Lower leg skin (tissue), 4 donors: ENCODE data around the gene ZNF101. TPM values are rescaled to one million over a fixed set of nuclear protein-coding genes. Genes with fewer than 3 reads are reported as not detected.

ENCODE experiments used
- DNase-seq, 2 donors: peaks; one replicate each; pipeline ENCODE4 v3.0.0-alpha.2; 2019; ENCODE audit warnings: low spot score in 2 of 2
- H3K4me3 ChIP-seq: fragments of 200-600 bp; sonication (generic); 2 replicates; pipeline ENCODE4 v1.5.1; 2017; ENCODE audit warnings: mild to moderate bottlenecking, low read depth; ENCODE audit not compliant: poor library complexity, severe bottlenecking
- CTCF ChIP-seq, 3 donors: fragments of 450-650 bp; IDR thresholded peaks; one replicate each; pipeline ENCODE4 v1.5.1; 2016; ENCODE audit warnings: antibody characterized with exemption in 3 of 3, mild to moderate bottlenecking in 3 of 3, moderate library complexity in 2 of 3
- POLR2A ChIP-seq, 2 donors: fragments of 450-650 bp; IDR thresholded peaks; one replicate each; pipeline ENCODE4 v1.6.1; 2016 to 2017; ENCODE audit warnings: antibody characterized with exemption in 2 of 2, mild to moderate bottlenecking in 1 of 2, moderate library complexity in 1 of 2
- WGBS, 2 donors: methylation state at CpG; one replicate each; pipeline ENCODE4 v1.1.5; 2018; 5-methylcytosine and 5-hydroxymethylcytosine counted together
- intact Hi-C: fragments of 100-400 bp; cut with DNase I; formaldehyde crosslinking; loops from one replicate; pipeline ENCODE4 v1.15.0; 2023; ENCODE audit warnings: low total_unique reads
- total RNA-seq, 4 donors: library from RNA; depleted of rRNA; stranded (reverse); fragments of >200 nt; gene quantifications; one replicate each; pipeline ENCODE4 v1.1.0, GENCODE V29; 2016

The ZNF101 gene
- total RNA-seq, 4 donors from 2014 or later = 4.5 to 18.6 (median 7.2) TPM

DNA sequence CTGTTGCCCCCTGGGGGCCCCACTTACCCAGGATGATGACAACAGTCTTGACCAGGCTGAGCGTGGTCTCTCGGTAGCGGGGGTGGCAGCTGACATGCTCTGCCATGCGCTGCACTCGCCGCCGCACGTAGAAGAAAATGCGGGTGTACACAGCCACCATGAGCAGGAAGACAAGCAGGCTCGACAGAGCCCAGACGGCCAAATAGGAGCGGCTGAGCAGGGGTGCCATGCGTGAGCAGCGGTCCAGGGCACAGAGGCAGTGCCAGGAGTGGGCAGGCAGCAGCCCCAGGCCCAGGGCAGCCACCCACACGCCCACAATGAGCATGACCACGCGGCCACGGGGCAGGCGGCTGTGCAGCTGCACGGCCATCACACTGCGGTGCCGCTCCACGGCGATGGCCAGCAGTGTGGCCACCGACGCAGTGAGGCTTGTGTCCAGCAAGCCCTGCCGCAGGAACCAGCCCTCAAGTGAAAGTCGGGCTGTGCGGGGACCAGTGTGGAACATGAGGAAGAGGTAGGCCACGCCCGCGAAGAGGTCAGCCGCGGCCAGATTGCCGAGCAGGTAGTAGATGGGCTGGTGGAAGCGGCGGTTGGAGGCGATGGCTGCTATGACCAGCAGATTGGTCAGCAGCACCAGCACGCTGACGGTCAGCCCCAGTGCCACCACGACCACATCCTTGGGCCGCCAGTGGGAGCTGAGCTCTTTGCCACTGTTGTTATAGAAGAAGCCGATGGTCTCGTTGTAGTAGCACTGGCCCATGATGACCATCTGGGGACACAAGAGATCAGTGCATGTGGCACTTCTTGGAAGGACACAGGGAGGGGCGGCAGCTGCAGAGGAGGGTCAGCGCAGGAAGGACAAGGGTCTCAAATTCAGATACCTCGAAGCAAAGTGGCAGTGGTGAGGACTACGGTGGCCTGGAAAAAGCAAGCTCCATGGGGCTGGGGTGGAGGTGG, 41.8 kb upstream of the ZNF101 start:
- DNase-seq = no peak
- TF ChIP-seq CTCF (IDR thresholded peaks at IDR 0.05) (no peak), POLR2A (IDR thresholded peaks at IDR 0.05) (no peak)
- 89 to 92% methylated on average over 46 to 48 of the region's 48 CpGs for WGBS, 2 donors
- H3K4me3 ChIP-seq = no peak overlapping the region
- intact Hi-C loops = no loop called here

DNA sequence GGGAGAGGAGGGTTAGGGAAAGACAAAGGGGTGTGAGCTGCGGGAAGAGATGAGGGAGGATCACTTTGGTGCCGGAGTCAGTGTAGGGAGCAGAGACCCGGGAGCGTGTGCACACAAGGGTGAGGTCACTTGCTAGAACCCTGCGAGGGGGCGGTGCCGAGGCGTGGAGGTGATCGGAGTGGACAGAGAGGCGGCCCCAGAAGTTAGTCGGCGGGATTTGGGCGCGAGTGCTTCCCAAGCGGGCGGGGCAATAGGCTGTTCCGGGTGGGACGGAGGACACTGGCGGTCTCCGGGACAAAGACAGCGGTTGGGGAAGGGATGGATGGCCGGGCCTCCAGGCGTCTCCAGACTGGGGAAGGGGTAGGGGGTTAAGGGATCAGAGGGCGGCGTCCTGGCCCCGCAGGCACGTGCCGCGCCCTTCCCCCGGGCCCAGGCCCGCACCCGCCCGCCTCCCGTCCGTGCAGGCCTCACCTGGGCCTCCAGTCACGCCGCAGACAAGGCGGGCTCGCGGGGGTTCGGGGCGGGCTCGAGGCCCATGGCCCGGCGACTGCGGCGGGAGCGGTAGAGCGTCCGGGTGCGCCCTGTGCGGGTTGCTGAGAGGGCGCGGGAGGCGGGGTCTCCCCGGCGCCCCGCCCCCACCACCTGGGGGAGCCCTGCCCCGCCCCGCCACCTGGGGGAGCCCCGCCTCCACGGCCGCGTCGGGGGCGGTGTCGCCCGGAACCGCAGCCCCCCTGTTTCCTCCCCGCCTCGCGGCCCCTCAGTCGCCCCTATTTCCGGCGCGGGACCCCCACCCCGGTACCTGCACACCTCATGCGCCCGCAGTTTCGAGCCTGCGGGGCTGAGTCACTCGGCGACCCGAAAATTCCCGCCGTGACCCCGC, 40.8 kb upstream of the ZNF101 start, which contains the start of gene LPAR2:
Gene LPAR2, minus strand, starts transcription at position 600 of the 880 bp plus-strand sequence. CDS start 945 bp downstream, outside the sequence.
- 1 to 2% methylated on average over 27 to 47 of the region's 87 CpGs for WGBS, 2 donors
- intact Hi-C loops = no loop called here
- H3K4me3 ChIP-seq = peak within 1 kb of the TSS; percentile 29
- TF ChIP-seq CTCF (IDR thresholded peaks at IDR 0.05) = no peak
- no peak for TF ChIP-seq POLR2A (IDR thresholded peaks at IDR 0.05)
- no peak for DNase-seq

DNA sequence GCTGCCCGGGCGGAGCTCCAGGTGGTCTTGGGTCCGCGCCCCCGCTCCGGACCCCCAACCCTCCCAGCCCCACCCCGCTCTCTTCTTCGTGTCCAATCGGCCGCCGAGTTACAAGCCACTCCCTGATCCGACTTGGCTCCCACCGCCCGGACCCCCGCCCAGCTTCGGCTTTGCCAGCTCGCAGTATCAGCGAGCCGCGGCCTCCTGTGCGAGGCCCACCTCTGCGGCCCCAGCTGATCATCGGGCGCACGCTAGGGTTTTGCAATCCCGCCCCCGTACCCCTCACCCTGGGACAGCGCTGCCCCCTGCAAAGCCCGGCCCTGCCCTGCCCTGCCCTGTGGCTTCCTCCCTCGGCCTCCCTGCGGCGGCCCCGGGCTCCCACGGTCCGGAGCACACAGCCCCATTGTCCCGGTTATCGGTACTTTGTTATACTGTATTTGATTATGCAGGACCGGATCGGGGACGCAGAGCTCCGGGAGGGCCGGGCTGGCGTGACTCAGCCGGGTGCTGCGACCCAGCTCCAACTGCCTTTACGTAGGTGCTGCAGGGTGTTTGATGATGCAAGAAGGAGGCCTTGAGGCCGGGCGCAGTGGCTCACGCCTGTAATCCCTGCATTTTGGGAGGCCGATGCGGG, 40.0 kb upstream of the ZNF101 start:
- TF ChIP-seq CTCF (IDR thresholded peaks at IDR 0.05) (no peak), POLR2A (IDR thresholded peaks at IDR 0.05) (no peak)
- 9 to 41% methylated on average over 23 to 25 of the region's 51 CpGs for WGBS, 2 donors
- peak overlapping the region; percentile 29 for H3K4me3 ChIP-seq
- no peak for DNase-seq
- intact Hi-C loops = no loop called here

DNA sequence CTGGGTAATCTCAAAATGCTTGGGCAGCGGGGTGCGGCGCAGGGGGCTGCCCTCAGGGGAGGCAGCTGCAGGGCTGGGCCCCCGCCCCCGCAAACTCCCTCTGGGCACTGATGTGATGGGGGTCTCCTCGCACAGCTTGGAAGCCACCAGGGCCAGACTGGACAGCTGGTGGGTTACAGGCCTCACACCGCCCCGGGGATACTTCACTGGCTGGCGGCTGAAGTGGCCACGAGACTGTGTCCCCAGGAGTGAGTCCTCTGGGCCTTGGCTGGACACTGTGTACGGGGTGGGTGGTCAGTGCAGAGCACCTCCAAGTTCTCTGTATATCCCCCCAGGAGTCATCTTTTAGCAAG, 38.6 kb upstream of the ZNF101 start:
- TF ChIP-seq POLR2A (IDR thresholded peaks at IDR 0.05) = no peak
- no peak for TF ChIP-seq CTCF (IDR thresholded peaks at IDR 0.05)
- DNase-seq = no peak
- intact Hi-C loops = no loop called here
- H3K4me3 ChIP-seq = no peak overlapping the region
- WGBS, 2 donors = 93 to 98% methylated on average over 9 to 10 of the region's 11 CpGs

DNA sequence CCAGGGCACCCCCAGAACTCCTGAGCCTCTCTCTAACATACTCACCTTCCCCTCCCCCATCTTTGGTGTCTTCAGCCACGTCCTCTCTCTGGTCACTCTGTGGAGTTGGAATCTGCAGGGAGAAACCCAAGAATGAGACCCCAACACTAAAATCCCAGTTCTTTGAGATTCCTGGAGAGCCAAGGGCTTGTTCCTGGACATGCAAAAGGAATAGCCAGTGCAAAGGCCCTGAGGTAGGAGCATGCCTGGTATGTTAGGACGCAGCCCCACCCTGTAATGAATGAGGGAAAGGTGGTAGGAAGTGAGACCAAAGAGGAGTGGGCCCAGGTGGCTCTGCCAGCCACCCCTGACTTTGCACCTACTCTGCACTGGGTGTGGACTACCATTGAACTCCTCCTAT, 38.2 kb upstream of the ZNF101 start:
- intact Hi-C loops = no loop called here
- 93 to 100% methylated on average over 2 of the region's 2 CpGs for WGBS, 2 donors
- DNase-seq = no peak
- TF ChIP-seq CTCF (IDR thresholded peaks at IDR 0.05) (no peak), POLR2A (IDR thresholded peaks at IDR 0.05) (no peak)
- H3K4me3 ChIP-seq = no peak overlapping the region
